ENCODE measurements around the gene SPPL2B.

SPPL2B gene

DNA sequence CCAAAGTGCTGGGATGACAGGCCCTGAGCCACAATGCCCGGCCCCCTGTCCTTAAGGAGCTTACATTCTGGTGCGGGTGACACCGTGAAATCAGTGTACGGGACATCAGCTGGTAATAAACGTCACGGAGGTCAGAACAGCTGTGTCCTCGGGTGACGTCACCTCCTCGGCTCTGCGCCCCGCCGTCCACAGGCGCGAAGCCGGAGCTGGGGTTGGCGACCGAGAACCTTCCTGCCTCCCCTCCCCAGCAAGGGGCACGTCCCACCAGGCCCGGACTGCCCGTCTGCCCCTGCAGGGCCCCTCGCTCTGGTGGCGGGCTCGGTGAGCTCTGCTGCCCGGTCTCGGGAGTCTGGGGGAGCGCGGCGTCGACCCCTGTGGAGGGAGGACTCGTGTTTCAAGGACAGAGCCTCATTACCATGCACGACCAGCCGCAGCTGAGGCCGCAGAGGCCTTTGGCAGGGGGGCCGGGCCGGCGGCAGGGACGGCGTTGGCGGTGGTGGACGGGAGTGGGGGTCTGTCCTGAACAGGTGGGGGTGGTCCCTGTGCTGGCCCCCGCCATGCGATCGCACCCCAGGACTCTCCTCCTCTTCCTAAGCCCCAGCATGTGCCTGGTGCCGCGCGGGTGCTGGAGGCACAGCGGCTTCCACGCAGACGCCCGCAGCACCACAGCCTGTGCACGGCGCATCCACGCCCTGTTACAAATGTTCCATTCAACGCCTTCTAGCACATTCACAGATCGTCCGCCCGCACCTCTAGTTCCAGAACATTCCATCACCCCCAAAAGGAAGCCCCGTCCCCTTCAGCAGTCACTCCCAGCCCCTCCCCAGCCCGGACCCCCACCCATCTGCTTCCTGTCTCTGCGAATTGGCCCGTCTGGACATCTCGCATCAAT lies 25.9 kb upstream of the SPPL2B start:
- DNase-seq: peak; percentile 47

DNA sequence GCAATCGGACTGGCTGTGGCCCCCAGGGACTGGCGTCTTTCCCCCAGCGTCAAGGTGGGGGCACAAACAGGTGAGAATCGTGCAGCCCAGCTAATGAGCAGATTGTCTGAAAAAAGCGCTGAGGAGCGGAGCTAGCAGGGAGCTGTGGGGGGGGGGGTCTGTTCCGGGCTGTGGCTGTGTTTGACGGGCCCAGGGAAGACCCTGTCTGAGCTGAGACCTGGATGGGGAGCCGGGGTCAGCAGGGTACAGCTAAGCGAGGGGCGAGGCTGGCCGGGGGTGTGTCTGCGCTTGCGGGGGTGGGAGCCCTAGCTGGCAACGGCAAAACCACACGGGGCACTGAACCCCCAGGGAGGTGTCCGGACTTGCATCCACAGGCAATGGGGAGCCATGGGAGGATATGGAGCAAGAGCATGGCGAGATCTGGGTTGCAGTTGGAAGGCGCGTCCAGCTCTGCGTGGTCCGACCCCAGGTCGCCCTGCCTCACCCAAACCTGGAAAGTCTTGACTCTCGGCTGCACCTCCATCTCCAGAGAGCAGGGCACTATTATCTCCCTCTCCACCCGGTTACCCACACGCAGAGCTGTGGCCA lies 25.2 kb upstream of the SPPL2B start:
- no peak for DNase-seq

DNA sequence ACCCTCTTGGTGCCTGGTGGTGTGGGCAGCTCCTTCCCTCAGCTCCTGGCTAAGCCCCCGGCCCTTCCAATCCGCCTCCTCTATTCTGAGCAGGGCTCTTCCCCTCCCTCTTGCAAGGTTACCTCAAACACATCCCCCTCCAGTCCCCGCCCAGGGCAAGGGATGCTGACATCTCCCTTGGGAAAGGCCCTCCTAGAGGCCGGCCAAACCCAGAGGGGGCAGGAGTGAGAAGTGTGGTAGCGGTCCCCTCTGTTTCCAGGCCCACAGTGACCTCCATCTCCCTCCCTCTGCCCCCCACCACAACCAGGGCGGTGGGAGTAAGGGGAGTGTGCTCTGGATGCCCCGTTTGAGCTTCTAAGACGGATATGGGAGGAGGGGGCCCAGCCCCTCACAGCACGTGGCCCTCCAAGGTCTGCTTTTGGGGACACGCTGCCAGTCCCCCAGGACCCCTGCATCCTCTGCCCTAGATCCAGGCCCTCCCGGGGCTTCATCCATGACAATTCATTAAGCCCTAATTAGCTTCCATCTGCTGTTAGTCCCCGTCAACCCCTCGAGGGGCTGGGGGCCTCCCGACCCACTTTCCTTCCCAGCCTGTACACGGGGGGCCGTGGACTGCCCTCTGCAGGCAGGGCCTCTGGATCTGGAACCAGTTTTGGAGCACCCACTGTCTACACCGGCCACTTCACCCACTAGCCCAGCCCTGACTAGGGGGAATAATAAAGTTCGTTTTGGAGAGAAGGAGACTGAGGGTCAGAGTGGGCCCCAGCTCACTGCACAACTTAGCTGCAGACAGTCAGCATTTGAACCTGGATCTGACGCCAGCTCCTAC lies 22.8 kb upstream of the SPPL2B start:
- no peak for DNase-seq

DNA sequence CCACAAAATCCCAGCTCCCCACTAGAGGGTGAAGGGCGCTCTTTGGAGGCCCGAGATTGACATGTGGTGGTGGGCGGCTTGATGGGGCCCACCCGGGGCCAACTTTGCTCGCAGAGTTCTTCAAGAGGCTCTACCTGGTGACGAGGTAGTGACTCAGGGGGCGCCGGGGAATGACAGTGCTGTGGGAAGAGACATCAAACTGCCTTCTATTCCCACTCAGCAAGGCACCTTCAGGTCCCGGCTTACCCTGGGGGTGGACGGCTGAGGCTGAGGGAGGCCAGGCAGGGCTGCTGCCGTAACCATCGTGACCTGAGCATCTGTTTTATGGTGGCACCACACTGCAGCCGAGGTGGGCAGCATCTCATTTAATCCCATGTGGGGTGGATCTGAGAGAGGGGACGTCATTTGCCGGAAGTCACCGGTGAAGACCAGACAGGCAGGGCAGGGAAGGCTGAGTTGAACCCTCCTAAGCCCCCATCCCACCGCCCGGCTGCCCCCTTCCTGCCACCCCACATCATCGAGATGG lies 22.1 kb upstream of the SPPL2B start:
- DNase-seq: no peak

DNA sequence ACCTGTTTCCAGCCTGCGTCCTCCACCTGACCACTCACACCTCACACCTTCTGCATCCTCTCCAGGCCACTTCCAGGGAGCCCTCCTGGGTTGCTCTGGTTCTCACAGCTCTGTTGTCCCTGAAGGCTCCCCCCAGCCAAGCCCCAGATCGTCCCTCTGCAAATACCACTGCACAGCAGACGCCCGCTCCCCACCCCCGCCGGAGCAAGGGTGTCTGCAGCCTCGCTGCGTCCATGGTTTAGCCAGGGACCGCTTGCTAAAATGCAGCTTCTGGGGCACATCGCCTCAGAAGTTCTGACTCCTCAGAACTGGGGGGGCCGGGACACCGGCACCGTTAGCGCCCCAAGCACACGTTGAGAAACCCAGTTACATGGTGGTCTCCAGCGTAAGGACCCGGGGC lies 21.5 kb upstream of the SPPL2B start:
- DNase-seq: no peak

DNA sequence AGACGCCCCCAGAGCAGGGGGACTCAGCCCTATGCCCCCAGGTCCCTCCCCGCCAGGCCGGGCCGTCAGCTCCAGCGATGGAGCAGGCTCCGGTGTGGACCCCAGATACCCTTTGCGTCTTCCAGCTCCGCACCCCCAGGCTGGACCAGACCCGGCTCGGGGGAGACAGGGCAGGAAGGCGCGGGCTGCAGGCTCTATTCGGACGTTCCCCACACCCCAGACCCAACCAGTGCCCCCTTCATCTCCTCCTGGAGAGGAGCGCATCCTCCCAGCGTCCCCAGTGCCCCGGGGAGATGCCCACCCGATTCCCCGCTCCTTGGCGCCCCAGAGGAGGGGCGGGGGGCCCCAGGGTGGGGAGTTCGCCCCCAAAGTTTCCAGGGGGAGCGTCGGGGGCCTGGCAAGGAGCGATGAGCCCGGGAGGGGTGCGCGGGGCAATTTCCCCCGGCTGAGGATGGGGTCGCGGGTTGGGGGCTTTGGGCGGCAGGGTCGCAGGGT lies 20.9 kb upstream of the SPPL2B start:
- DNase-seq: no peak

DNA sequence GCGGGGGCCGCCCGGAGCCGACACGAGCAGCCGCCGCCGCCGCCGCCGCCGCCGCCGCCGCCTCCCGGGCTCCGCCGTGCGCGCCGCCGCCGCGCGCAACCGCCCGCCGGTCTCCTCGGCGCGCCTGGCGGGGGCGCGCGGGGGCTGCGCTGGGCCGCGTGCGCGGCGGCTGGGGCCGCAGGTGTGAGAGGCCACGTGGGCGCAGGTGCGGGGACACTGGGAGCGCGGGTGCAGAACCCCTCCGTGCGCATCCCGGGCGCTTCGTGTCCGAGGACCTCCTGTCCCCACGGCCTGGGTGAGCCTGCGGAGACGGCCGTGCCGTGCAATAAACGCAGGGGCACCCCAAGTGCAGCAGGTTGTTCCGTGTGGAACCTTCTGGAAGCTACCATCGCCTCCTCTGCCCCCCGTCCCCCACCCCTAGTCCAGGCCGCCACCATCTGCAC lies 20.3 kb upstream of the SPPL2B start, which contains the start of gene LINGO3:
LINGO3 (minus strand) TSS at position 41 of the 443 bp plus-strand sequence. CDS start 16,378 bp downstream, outside the sequence.
- no peak for DNase-seq

DNA sequence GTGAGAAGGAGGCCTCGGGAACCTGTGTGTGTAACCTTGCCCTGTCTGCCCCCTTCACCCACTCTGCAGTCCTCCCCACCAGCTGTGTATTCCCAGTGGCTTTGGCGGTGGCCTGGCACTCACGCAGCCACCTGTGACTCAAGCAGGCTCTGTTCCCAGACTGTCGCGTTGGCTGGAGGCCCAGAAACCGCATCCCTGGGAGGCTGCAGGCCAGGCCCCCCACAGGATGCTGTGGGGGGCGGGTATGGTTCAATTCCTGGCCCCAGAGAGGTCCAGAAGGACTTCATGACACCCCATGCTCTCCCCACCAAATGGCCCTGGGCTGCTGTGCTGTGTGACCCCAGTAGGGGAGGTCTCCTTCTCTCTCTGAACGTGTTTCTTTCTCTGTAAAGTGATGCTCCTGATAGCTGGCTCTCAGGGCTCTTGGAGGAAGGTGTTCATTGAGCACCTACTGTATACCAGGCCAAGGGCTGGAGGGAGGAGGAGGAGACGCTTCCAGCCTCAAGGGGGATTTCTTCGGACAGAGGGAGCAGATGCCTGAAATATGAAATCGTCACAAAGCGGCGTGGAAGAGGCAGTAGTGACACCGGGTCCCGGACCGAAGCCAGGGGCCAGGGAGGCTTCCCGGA lies 18.6 kb upstream of the SPPL2B start:
- no peak for DNase-seq

DNA sequence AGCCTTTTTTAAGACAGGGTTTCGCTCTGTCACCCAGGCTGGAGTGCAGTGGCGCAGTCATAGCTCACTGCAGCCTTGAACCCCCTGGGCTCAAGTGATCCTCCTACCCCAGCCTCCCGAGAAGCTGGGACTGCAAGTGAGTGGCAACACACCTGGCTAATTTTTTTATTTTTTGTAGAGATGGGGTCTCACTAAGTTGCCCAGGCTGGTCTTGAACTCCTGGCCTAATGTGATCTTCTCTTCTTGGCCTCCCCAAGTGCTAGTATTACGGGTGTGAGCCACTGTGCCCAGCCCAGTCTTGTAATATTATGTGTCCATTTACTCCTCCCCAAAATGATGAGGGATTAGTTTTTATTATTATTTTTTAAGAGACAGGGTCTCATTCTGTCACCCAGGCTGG lies 17.4 kb upstream of the SPPL2B start:
- no peak for DNase-seq

DNA sequence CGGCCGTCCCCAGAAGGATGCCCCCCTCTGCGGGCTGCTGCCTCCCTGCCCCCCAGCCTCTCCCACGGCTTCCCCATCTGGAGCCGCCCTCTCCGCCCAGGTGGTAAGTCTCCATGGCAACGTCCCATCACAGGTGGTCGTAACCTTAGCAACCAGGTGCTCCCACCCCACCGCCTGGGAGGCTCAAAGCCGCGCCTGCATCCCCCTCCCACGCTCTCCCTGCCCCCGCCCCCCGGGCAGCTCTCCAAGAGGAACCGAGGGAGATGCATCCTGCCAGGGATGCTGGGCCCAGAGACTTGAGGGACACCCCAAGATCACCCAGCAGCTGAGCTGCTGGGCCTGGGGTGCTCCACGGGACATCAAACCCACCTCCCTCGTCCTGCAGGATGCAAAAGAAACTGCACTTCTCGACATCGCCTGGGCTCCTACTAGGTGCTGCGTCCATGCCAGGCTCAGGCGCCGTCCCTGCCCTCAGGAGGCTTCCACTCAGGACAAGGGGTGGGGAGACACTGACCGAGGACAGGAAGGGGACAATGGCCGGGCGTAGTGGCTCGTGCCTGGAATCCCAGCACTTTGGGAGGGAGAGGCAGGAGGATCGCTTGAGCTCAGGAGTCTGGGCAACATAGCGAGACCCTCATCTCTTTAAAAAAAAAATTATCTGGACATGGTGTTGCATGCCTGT lies 15.5 kb upstream of the SPPL2B start:
- no peak for DNase-seq

DNA sequence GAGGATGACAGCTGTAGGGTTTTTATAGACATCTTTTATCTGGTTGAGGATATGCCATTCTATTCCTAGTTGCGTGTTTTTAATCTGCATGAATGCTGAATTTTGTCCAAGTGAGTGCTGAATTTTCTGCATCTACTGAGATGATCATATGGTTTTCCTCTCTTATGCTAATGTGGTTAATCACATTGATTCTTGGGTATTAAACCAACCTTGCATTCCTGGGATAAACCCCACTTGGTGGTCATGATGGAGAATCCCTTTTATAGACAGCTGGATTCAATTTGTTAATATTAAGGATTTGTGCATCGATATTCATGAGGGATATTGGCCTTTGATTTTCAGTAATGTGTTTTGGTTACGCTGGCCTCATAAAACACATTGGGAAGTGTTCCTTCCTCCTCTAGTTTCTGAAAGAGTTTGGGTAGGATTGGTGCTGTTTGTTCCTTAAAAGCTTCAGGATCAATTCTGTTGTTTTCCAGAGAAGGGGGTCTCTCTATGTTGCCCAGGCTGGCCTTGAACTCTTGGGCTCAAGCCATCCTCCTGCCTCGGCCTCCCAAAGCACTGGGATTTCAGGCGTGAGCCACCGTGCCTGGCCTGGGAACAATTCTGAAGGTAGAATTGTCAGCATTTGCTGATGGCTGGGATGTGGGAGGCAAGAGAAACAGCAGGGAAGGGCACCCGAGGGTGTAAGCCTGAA lies 13.2 kb upstream of the SPPL2B start:
- no peak for DNase-seq

DNA sequence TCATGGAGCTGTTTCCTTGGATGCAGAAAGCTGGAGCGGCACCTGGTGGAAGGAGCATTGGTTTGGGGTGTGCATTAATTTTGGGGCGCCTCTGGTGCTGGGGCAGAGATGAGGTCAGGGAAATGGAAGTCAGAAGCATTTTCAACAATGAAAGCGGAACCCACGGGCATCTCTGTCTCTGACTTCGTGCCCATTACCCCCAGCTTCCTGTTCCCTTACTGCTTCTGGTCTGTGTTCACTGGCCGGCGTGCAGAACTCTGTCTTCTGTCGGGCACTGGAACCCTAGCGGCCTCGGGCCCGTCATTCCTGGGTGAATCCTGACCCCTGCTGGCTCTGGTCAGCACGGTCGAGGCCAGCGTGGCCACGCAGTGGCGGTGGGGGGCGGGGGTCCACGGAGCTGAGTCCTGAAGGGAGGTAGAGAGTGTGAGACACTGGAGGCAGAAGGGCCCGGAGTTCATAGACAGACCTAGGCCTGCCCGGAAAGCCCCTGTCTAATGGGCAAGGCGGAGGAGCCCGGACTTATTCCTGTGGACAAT lies 12.6 kb upstream of the SPPL2B start:
- peak; percentile 82 for DNase-seq

DNA sequence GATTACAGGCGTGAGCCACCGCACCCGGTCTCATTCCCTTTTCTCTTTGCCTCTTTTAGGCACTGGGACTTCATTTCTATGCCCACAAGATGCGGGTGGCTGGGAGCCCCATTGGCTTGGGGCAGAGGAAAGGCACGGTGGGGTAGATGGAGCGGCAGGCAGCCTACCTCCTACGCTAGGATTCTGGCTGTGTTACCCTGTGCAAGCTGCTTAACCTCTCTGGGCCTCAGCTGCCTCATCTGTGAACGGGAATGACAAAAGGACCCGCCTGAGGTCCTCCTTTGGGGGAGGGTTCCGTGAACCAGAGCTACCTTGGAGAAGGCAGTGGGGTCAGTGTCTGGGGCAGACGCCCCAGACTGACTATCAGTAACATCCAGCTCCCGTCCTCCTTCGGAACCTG lies 11.2 kb upstream of the SPPL2B start:
- DNase-seq: no peak

DNA sequence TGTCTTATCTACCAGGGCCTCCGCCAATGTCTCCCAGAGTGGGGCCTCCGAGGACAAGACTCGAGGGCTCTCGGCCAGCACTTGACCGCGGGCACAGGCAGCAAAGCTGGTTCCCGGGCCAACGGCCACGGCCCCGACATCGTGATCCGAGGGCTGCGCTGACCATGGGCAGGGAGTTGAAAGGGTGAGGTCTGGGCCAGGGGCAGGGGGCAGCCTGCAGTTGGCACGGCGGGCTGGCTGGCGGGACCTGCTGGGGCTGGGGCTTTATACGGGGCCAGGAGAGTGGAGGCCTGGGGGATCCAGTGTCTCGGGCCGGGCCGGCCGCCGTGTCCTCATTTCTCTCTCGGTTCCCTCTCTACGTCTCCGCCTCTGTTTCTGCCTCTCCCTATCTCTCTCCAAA lies 10.7 kb upstream of the SPPL2B start:
- no peak for DNase-seq

DNA sequence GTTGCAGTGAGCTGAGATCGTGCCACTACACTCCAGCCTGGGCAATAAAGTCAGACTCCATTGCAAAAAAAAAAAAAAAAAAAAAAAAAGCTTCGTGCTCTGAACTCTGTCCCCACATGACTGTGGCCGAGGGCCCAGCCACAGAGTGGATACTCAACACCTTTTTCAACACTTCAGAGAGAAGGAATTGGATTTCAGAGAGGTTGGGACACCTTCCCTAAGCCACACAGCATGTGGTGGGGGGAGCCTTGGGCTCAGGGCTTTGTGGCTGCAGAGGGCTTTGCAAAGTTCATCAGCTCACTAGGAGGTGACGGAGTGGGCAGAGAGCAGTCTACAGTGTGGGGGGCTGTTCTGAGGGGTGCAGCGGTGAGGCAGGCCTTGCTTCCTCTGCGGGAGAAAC lies 9.6 kb upstream of the SPPL2B start:
- DNase-seq: no peak

DNA sequence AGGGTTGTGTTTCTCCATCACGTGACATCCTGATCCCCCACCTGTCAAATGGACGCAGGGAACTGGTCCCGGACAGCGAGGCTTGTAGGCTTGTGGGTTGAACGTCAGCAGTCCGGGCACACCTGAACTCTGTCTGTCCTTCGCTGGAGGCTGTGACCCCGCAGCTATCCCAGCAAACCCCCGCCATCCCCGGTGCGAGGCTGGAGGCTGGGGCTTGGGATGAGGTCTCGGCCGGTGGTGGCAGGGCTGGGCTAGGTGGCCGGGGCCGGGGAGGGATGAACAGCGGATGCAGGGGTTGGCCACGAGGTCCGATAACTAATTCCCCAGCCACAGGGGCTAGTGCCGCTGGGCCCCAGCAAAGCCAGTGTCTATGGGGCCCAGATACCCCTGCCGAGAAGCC lies 8.9 kb upstream of the SPPL2B start:
- DNase-seq: no peak

DNA sequence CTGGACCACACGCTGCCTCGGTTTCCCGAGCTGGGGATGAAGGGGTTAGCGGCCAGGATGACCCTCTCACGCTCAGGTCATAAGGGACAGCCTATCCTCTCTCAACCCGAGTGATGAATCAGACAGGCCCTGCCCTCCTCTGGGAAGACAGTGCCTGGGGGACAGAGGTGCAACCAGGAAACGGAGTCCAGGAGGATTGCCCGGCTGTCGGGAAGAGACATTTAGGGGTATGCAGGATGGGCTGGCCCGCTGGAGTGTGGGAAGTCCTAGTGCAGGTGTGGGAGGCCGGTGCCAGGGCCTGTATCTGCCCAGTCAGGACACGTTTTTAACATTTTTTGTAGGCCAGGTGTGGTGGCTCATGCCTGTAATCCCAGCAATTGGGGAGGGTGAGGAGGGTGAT lies 8.4 kb upstream of the SPPL2B start:
- no peak for DNase-seq

DNA sequence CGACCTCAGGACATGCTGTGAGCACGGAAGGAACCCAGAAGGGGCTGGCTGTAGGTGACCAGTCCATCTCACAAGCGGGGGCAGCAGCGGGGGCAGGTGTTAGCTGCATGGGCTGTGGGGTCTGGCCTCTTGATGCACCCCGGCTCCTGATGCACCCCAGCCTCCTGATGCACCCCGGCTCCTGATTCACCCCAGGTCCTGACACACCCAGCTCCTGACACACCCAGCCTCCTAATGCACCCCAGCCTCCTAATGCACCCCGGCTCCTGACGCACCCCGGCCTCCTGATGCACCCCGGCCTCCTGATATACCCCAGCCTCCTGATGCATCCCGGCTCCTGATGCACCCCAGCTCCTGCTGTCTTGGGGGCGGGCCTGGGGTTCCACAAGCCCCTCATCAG lies 7.5 kb upstream of the SPPL2B start:
- no peak for DNase-seq

DNA sequence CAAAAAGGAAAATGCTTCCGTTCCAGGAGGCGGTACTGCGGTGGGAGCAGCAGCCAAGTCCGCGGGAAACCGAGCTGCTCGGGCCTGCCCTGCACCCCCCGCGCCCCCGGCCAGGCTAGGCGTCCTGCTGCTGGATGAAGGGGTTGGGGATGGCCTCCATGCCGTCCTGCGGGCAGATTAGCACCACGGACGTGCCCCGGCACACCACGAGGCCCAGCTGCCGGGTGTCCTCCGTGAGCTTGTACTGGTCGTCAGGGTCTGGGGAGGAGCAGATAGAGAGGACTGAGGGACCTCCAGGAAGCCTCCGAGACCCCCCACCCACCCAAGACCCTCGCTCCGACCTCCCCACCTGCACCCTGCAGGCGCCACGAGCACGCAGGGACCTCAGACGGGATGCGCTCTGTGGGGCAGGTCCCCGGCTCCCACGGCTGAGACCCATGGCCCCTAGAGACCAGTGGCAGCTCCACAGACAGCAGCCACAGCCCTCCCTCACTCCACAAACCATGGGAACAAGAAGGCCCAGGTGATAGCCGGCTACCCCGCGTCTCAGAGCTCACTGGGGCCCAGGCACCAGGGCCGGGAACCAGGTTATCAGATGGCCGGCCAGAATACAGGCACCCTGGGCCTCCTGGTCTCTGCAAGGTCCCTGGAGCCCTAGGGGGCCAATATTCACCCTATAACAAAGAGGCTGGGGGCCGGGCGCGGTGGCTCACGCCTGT lies 6.8 kb upstream of the SPPL2B start:
- no peak for DNase-seq

DNA sequence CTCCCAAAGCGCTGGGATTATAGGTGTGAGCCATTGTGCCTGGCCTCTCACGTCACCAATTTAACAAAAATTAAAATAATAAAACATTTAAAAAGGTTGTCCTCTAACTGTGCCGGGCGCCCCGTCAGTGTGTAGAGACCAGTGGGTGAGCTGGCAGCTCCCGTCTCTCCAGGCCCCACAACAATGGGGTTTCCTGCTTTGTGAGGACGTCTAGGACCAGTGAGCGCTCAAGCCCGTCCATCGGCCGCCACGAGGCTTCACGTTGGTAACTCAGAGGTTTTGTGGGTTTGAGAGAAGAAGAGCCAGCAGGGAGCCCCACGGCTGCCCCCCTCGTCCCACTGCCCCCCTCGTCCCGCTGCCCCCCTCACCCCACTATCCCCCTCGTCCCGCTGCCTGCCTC lies 4.8 kb upstream of the SPPL2B start:
- no peak for DNase-seq
